ENCODE measurements around the gene OTUB2. TPM values are rescaled to one million over a fixed set of nuclear protein-coding genes. Genes with fewer than 3 reads are reported as not detected.

OTUB2 gene
- total RNA-seq, 1 donor from 2014 or later, result 1.9 TPM

DNA sequence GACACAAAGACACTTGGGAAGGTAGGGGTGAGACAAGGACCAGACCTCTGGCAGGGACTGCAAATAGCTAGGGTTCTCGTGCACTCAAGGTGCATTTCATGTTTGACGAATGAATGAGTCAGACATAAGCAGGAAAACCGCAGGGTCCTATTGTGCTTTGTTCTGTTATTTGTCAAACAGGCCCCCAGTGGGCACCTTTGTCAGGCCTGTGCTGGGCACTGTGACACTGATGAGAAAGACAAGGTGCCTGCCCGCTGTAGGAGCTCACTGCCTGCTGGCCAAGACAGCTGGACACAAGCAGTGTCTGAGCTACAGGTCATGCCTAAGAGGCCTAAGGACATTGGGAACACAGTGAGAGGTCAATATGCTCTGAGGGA lies 2.3 kb downstream of the OTUB2 start:
- no peak overlapping the region for H3K27ac ChIP-seq
- no peaks in the 10 kb centered on the region for H3K27me3 ChIP-seq (ENCODE audit: low read depth)
- no peaks in the 10 kb centered on the region for H3K36me3 ChIP-seq
- TF ChIP-seq, protein P1, sequence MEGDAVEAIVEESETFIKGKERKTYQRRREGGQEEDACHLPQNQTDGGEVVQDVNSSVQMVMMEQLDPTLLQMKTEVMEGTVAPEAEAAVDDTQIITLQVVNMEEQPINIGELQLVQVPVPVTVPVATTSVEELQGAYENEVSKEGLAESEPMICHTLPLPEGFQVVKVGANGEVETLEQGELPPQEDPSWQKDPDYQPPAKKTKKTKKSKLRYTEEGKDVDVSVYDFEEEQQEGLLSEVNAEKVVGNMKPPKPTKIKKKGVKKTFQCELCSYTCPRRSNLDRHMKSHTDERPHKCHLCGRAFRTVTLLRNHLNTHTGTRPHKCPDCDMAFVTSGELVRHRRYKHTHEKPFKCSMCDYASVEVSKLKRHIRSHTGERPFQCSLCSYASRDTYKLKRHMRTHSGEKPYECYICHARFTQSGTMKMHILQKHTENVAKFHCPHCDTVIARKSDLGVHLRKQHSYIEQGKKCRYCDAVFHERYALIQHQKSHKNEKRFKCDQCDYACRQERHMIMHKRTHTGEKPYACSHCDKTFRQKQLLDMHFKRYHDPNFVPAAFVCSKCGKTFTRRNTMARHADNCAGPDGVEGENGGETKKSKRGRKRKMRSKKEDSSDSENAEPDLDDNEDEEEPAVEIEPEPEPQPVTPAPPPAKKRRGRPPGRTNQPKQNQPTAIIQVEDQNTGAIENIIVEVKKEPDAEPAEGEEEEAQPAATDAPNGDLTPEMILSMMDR (IDR thresholded peaks at IDR 0.05), result no peak
- ATAC-seq (no peak), DNase-seq (no peak)
- H3K9me3 ChIP-seq, result no peaks in the 10 kb centered on the region
- peaks cover 12% of the 10 kb centered on the region for H3K4me1 ChIP-seq
- intact Hi-C loops (cut with DNase I), result no loop called here
- H3K4me3 ChIP-seq, result no peak overlapping the region

GRCh38 chr14:94029265-94029664 lies 3.1 kb downstream of the OTUB2 start:
- ATAC-seq, result no peak
- peaks cover 12% of the 10 kb centered on the region for H3K4me1 ChIP-seq
- intact Hi-C loops (cut with DNase I), result no loop called here

DNA sequence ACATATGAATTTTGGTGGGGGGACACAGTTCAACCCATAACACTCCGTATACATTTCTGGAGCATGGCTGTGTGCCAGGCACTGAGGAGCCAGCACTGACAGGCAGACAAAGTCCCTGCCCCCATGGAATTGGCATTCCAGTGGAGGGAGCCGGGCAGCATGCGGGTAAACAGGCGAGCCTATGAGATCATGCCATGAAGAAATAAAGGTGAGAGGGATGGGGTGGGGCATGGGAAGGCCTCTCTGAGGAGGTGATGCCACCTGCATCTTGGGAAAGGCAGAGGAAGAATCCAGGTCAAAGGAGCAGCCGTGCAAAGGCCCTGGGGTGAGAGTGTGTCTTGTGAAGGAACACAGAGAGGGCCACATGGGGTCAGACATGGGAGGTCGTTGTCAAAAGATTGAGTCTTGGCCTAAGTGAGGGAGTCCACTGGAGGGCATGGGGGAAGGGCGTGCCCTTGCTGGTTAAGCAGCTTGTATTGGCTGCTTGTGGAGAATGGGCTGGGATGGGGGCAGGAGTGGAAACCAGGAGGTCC lies 3.6 kb downstream of the OTUB2 start:
- TF ChIP-seq, protein P1 (IDR thresholded peaks at IDR 0.05), result no peak
- no peaks in the 10 kb centered on the region for H3K9me3 ChIP-seq
- ATAC-seq (no peak), DNase-seq (no peak)
- H3K4me1 ChIP-seq, result peaks cover 12% of the 10 kb centered on the region
- no peaks in the 10 kb centered on the region for H3K27me3 ChIP-seq (ENCODE audit: low read depth)
- no peaks in the 10 kb centered on the region for H3K36me3 ChIP-seq
- no peak overlapping the region for H3K27ac ChIP-seq
- intact Hi-C loops (cut with DNase I), result no loop called here
- no peak overlapping the region for H3K4me3 ChIP-seq

More at GRCh38 chr14:94029265-94029664, 3.1 kb downstream of the OTUB2 start:
- no peak for DNase-seq
- H3K36me3 ChIP-seq, result no peaks in the 10 kb centered on the region
- H3K4me3 ChIP-seq, result no peak overlapping the region
- H3K9me3 ChIP-seq, result no peaks in the 10 kb centered on the region
- H3K27ac ChIP-seq, result no peak overlapping the region
- no peaks in the 10 kb centered on the region for H3K27me3 ChIP-seq (ENCODE audit: low read depth)
- TF ChIP-seq, protein P1 (IDR thresholded peaks at IDR 0.05), result no peak

DNA sequence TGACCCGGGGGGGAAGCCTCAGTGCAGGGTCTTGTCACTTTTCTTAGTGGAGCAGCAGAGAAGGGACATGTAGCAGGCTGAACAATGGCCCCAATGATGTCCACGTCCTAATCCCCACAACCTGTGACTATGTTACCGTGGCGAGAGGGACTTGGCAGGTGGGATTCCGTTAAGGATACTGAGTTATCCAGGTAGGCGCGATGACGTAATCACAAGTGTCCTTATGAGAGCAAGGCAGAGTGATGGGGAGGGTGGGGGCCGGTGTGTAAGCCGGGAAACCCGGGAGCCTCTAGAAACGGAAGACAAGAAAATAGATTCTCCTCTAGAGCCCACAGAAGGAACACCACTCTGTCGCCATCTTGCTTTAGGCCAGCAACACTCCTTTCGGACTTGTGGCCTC lies 4.4 kb downstream of the OTUB2 start:
- Histone ChIP-seq H3K27me3 (ENCODE audit: low read depth) (no peaks in the 10 kb centered on the region), H3K9me3 (no peaks in the 10 kb centered on the region), H3K27ac (no peak overlapping the region), H3K36me3 (no peaks in the 10 kb centered on the region), H3K4me1 (peaks cover 12% of the 10 kb centered on the region), H3K4me3 (no peak overlapping the region)
- intact Hi-C loops (cut with DNase I), result no loop called here
- ATAC-seq (no peak), DNase-seq (no peak)
- TF ChIP-seq, protein P1 (IDR thresholded peaks at IDR 0.05), result no peak

DNA sequence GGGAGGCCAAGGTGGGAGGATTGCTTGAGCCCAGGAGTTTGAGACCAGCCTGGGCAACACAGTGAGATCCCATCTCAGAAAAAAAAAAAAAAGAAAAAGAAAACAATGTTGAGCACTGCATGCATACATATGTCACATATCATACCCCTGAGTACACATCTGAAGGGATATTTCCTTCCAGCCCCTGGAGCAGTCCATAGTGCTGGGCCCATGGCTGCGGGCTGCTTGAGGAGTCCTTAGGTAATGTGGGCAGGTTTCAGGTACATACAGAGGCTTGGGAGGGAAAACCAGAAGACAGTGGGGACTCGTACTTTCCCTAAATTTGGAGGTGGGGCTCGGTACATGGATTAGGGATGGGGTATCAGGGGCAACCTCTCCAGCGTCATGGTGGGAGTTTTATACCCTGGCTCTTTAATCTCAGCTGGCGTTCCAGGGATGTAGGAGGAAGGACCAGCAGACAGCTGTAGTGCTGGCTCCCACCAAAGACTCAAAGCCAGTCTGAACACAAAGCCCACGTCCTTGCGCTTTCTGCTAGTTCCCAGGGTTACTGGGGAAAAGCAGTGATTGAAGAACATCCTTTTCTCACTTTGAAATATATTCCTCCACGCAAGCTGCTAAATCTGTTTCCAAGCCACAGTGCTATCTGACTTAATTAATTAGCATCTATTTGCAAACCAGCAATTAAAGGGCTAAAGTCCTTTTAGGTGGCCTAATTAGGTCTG lies 5.2 kb downstream of the OTUB2 start:
- no peaks in the 10 kb centered on the region for H3K9me3 ChIP-seq
- TF ChIP-seq, protein P1 (IDR thresholded peaks at IDR 0.05), result no peak
- ATAC-seq (no peak), DNase-seq (no peak)
- H3K27ac ChIP-seq, result no peak overlapping the region
- intact Hi-C loops (cut with DNase I), result no loop called here
- H3K27me3 ChIP-seq (ENCODE audit: low read depth), result no peaks in the 10 kb centered on the region
- H3K36me3 ChIP-seq, result no peaks in the 10 kb centered on the region
- H3K4me1 ChIP-seq, result peaks cover 12% of the 10 kb centered on the region
- H3K4me3 ChIP-seq, result no peak overlapping the region

Measured in lower lobe of right lung (tissue), 2 donors.